GM18508 (cell line): Measurements from ENCODE around the gene ABCB1.

Source experiments
- ATAC-seq: cut with Tn5 transposase; IDR thresholded peaks from one replicate; pipeline ENCODE4 v1.9.1; 2021; ENCODE audit warnings: moderate number of reproducible peaks; ENCODE audit not compliant: insufficient read depth, unreplicated experiment

The ABCB1 gene

GRCh38 chr7:87517891-87518290 lies 82.8 kb downstream of the ABCB1 start:
- ATAC-seq = no peak

GRCh38 chr7:87517136-87517815 lies 83.4 kb downstream of the ABCB1 start:
- no peak for ATAC-seq

GRCh38 chr7:87513735-87514335 lies 86.8 kb downstream of the ABCB1 start:
- ATAC-seq = no peak

GRCh38 chr7:87512906-87513305 lies 87.8 kb downstream of the ABCB1 start:
- ATAC-seq = no peak

GRCh38 chr7:87511510-87511909 lies 89.2 kb downstream of the ABCB1 start:
- peak; percentile 63 for ATAC-seq

GRCh38 chr7:87510411-87510875 lies 90.2 kb downstream of the ABCB1 start:
- no peak for ATAC-seq

GRCh38 chr7:87507446-87507845 lies 93.2 kb downstream of the ABCB1 start:
- no peak for ATAC-seq

- no peak for ATAC-seq
Observed at GRCh38 chr7:87506246-87507180, 94.2 kb downstream of the ABCB1 start.

- ATAC-seq = no peak
Observed at GRCh38 chr7:87505557-87506245, 95.0 kb downstream of the ABCB1 start.

GRCh38 chr7:87505122-87505521 lies 95.6 kb downstream of the ABCB1 start:
- ATAC-seq = no peak

GRCh38 chr7:87499494-87499893 lies 101.2 kb downstream of the ABCB1 start:
- ATAC-seq = no peak

GRCh38 chr7:87498893-87499292 lies 101.8 kb downstream of the ABCB1 start:
- no peak for ATAC-seq

- ATAC-seq = no peak
Observed at GRCh38 chr7:87497482-87497881, 103.2 kb downstream of the ABCB1 start.

GRCh38 chr7:87495366-87495765 lies 105.3 kb downstream of the ABCB1 start:
- ATAC-seq = no peak

GRCh38 chr7:87494454-87494853 lies 106.2 kb downstream of the ABCB1 start:
- ATAC-seq = no peak

- no peak for ATAC-seq
Observed at GRCh38 chr7:87483131-87483530, 117.6 kb downstream of the ABCB1 start.

- no peak for ATAC-seq
Observed at GRCh38 chr7:87482115-87482514, 118.6 kb downstream of the ABCB1 start.

- ATAC-seq = no peak
Observed at GRCh38 chr7:87480386-87480785, 120.3 kb downstream of the ABCB1 start.

- ATAC-seq = no peak
Observed at GRCh38 chr7:87479951-87480350, 120.7 kb downstream of the ABCB1 start.

- no peak for ATAC-seq
Observed at GRCh38 chr7:87476179-87476557, 124.5 kb downstream of the ABCB1 start.
